ENCODE data around the gene TNFRSF18. TPM values are rescaled to one million over a fixed set of nuclear protein-coding genes. Genes with fewer than 3 reads are reported as not detected.

Gene TNFRSF18
- total RNA-seq, 1 donor from 2014 or later = 3.0 TPM

DNA sequence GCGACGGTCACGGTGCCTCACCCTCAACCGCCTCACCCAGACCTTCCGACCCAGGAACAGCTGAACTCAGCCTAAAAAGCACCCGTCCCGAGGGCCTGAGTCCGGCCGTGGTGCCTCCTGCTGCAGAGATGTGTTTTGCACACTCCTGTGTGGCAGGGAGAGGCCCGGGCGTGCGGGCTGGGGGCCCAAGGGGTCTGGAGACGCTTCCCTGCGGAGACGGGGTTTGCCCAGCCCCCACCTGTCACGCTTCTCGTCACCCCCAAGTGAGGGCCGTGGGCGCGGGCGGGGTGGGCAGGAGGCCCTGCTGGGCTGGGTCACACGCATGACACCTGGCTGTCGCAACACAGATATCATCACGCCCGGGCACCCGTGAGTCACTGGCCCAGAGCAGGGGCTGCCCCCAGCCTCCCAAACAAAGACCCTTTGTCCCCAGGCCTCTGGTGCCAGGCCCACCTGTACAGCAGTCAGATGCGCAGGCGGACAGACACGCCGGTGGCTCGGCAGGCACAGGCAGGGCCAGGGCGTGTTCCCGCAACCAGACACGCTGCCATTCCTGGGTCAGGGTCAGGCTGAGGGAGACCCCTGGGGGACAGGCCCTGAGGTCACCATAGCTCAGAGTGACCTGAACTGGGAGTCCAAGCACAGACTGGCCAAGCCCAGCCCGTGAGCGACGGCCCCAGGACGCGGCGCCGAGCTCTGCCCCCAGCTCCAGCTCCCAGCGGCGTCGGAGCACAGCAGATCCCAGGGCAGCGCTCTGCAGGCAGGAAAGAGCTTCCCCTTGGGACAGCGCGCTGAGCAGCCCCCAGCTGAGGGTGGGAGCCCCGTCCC, 31.7 kb upstream of the TNFRSF18 start:
- no peak for DNase-seq
- Mint-ChIP-seq H3K27me3 (ENCODE audit: unreplicated experiment) (peaks cover 7% of the 10 kb centered on the region), H3K4me1 (ENCODE audit: low read depth, unreplicated experiment) (peaks cover 6% of the 10 kb centered on the region), H3K9me3 (ENCODE audit: unreplicated experiment) (peaks cover 7% of the 10 kb centered on the region), H3K27ac (ENCODE audit: unreplicated experiment) (no peak overlapping the region), H3K4me3 (ENCODE audit: unreplicated experiment) (no peak overlapping the region), H3K36me3 (ENCODE audit: unreplicated experiment) (peaks cover 11% of the 10 kb centered on the region)
- TF ChIP-seq, protein P1, sequence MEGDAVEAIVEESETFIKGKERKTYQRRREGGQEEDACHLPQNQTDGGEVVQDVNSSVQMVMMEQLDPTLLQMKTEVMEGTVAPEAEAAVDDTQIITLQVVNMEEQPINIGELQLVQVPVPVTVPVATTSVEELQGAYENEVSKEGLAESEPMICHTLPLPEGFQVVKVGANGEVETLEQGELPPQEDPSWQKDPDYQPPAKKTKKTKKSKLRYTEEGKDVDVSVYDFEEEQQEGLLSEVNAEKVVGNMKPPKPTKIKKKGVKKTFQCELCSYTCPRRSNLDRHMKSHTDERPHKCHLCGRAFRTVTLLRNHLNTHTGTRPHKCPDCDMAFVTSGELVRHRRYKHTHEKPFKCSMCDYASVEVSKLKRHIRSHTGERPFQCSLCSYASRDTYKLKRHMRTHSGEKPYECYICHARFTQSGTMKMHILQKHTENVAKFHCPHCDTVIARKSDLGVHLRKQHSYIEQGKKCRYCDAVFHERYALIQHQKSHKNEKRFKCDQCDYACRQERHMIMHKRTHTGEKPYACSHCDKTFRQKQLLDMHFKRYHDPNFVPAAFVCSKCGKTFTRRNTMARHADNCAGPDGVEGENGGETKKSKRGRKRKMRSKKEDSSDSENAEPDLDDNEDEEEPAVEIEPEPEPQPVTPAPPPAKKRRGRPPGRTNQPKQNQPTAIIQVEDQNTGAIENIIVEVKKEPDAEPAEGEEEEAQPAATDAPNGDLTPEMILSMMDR (IDR thresholded peaks at IDR 0.05; ENCODE audit: partially characterized antibody, unreplicated experiment) = no peak

DNA sequence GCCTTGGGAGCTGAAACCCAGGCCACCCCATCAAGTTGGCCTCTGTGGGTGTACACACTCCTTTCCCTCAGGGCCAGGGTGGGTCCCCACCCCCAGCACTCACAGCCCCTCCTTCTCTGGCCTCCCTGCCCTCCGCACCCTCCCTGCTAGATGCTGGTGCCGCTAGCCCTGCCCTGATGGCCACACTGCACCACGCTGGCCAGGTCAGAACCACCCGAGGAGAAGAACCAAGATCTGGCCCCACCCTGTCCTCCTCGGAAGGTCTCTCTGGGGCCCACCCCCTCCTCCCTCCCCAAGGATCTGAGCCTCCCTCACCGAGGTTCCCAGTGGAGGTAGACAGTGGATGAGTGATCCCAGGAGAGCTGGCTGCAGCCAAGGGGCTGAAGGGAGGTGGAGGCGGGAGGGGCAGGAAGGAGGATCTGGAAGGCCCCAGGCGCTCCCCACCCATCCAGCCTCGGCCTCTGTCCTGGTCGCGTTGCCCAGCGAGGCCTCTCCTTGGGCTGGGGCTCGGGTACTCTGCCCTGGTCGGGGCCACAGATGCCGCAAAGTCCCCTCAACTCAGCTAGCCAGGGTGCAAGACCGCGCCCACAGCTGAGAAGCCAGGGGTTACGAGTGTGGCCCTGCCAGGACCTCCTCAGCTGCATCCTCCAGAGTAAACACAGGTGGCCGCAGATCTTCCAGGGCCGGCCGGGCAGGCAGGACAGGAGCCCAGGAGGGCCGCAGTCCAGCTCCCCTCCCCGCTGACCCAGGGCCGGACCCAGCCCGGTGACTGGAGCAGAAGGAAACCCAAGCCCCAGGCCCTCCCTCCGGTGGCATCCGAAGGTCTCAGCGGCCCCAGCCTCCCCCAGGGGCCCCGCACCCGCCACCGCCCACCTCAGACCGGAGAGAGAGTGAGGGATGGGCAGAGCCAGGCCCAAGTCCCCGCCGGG, 30.8 kb upstream of the TNFRSF18 start:
- Mint-ChIP-seq H3K27me3 (ENCODE audit: unreplicated experiment) (peaks cover 7% of the 10 kb centered on the region), H3K27ac (ENCODE audit: unreplicated experiment) (no peak overlapping the region), H3K4me1 (ENCODE audit: low read depth, unreplicated experiment) (peaks cover 6% of the 10 kb centered on the region), H3K9me3 (ENCODE audit: unreplicated experiment) (peaks cover 7% of the 10 kb centered on the region), H3K4me3 (ENCODE audit: unreplicated experiment) (no peak overlapping the region), H3K36me3 (ENCODE audit: unreplicated experiment) (peaks cover 11% of the 10 kb centered on the region)
- TF ChIP-seq, protein P1 (IDR thresholded peaks at IDR 0.05; ENCODE audit: partially characterized antibody, unreplicated experiment) = no peak
- no peak for DNase-seq

DNA sequence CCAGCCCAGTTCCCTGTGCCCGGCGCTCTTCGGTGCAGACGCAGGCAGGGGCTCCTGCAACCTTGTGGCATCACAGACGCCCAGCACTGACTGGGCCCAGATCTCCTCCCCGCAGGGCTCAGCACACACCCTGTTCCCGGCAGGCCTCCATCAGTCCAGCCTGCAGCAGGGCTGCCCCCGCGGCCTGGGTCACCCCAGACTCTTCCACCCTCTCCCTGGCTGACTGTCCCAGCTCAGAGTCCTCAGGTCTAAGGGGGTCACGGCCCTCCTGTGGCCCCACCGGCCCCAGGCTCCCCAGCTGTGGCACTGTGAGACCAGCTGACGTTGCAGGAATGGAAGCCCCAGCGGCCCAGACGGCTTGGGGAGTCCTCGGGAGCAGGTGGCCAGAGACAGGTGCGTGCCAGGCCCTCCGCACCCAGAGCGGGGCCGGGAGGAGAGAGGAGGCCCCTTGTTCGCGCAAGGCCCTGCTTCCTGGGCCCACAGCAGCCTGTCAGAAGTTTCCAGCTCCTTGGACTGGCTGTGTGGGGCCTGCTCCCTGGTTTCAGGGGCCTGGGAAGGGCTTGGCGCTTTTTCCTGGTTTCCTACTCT, 29.9 kb upstream of the TNFRSF18 start:
- TF ChIP-seq, protein P1 (IDR thresholded peaks at IDR 0.05; ENCODE audit: partially characterized antibody, unreplicated experiment) = no peak
- peaks cover 6% of the 10 kb centered on the region for H3K4me1 Mint-ChIP-seq (ENCODE audit: low read depth, unreplicated experiment)
- H3K9me3 Mint-ChIP-seq (ENCODE audit: unreplicated experiment) = peaks cover 8% of the 10 kb centered on the region
- peaks cover 11% of the 10 kb centered on the region for H3K36me3 Mint-ChIP-seq (ENCODE audit: unreplicated experiment)
- peaks cover 7% of the 10 kb centered on the region for H3K27me3 Mint-ChIP-seq (ENCODE audit: unreplicated experiment)
- no peak overlapping the region for H3K27ac Mint-ChIP-seq (ENCODE audit: unreplicated experiment)
- H3K4me3 Mint-ChIP-seq (ENCODE audit: unreplicated experiment) = no peak overlapping the region
- DNase-seq = no peak

GRCh38 chr1:1235016-1235744, 28.8 kb upstream of the TNFRSF18 start:
- H3K27ac Mint-ChIP-seq (ENCODE audit: unreplicated experiment) = no peak overlapping the region
- DNase-seq = no peak
- H3K9me3 Mint-ChIP-seq (ENCODE audit: unreplicated experiment) = peaks cover 13% of the 10 kb centered on the region
- H3K27me3 Mint-ChIP-seq (ENCODE audit: unreplicated experiment) = peaks cover 12% of the 10 kb centered on the region
- H3K36me3 Mint-ChIP-seq (ENCODE audit: unreplicated experiment) = peaks cover 11% of the 10 kb centered on the region
- TF ChIP-seq, protein P1 (IDR thresholded peaks at IDR 0.05; ENCODE audit: partially characterized antibody, unreplicated experiment) = no peak
- H3K4me3 Mint-ChIP-seq (ENCODE audit: unreplicated experiment) = no peak overlapping the region
- peaks cover 9% of the 10 kb centered on the region for H3K4me1 Mint-ChIP-seq (ENCODE audit: low read depth, unreplicated experiment)

Measured in glutamatergic neuron (in vitro differentiated cells).